Neural cell (in vitro differentiated cells): ENCODE data around the gene STIM2.

Experiments
- EP300 ChIP-seq: fragments of 450-650 bp; conservative IDR thresholded peaks from 2 replicates; pipeline ENCODE4 v1.6.1; 2014; ENCODE audit warnings: antibody characterized with exemption, mild to moderate bottlenecking, moderate library complexity; ENCODE audit not compliant: poor library complexity, severe bottlenecking
- POLR2AphosphoS5 ChIP-seq: IDR thresholded peaks from 2 replicates; pipeline ENCODE4 v1.6.1; 2012
- SMC3 ChIP-seq: fragments of 450-650 bp; conservative IDR thresholded peaks from 2 replicates; pipeline ENCODE4 v1.6.1; 2014; ENCODE audit warnings: antibody characterized with exemption, mild to moderate bottlenecking, moderate library complexity; ENCODE audit not compliant: poor library complexity
- TF ChIP-seq, protein P1 (sequence below): fragments of 450-650 bp; IDR thresholded peaks from 2 replicates; pipeline ENCODE4 v1.5.1; 2014; ENCODE audit warnings: antibody characterized with exemption, mild to moderate bottlenecking, moderate library complexity; ENCODE audit not compliant: poor library complexity, severe bottlenecking

DNA sequence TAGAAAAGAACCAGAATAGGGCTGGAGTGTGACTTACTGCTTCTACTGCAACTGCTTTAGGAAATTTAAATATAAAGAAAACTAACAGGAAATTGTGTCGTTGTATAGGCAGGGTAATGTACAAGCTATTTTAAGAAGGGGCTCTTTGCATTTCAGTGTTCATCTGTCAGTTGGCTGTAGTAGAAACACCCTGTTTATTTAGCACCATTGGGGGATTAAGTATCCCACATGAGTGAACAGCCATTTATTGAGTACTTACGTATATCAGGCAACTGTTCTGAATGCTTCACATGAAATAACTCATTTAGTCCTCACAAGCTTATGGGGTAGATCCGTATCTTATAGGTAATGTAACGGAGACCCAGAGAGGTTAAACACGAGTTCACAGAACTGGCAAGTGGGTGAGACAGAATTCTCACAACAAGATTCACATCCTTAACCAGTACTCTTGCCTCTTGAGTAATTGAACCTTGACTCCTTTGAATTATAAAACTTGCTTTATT lies 23.9 kb downstream of the STIM2 start:
- TF ChIP-seq, protein P1, sequence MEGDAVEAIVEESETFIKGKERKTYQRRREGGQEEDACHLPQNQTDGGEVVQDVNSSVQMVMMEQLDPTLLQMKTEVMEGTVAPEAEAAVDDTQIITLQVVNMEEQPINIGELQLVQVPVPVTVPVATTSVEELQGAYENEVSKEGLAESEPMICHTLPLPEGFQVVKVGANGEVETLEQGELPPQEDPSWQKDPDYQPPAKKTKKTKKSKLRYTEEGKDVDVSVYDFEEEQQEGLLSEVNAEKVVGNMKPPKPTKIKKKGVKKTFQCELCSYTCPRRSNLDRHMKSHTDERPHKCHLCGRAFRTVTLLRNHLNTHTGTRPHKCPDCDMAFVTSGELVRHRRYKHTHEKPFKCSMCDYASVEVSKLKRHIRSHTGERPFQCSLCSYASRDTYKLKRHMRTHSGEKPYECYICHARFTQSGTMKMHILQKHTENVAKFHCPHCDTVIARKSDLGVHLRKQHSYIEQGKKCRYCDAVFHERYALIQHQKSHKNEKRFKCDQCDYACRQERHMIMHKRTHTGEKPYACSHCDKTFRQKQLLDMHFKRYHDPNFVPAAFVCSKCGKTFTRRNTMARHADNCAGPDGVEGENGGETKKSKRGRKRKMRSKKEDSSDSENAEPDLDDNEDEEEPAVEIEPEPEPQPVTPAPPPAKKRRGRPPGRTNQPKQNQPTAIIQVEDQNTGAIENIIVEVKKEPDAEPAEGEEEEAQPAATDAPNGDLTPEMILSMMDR = no peak
- TF ChIP-seq SMC3 (no peak), EP300 (no peak), POLR2AphosphoS5 (no peak)
